ENCODE results near the gene IQGAP2. TPM values are rescaled to one million over a fixed set of nuclear protein-coding genes. Genes with fewer than 3 reads are reported as not detected.

The IQGAP2 gene
- total RNA-seq, 6 experiments from 2014 or later, result 96.4 to 152 (median 123) TPM

DNA sequence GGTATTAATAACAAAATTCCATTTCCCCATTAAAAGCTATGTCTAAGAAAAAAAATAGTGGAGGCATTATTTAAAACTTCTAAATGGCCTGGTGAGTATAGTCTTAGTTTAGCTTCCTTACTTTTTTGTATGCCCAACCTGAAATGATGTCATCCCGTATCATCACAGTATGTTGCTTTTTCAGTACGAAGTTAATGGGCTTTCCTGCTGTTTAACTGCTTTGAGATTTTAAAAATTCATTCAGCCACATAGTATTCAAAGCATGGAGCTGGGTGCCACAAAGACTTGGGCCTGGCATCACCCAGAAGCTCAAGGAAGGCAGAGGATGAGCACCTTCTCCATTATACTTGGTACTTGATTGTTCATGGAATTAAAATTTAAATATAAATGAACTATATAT is 212.7 kb downstream of the IQGAP2 start:
- no peak for ATAC-seq
- WGBS (ENCODE audit: insufficient coverage, low coverage, low lambda C conversion rate, missing lambda C conversion rate), result 74% methylated on average over 2 of the region's 2 CpGs
- no peak for TF ChIP-seq POLR2A (IDR thresholded peaks at IDR 0.05)
- TF ChIP-seq, protein P1, sequence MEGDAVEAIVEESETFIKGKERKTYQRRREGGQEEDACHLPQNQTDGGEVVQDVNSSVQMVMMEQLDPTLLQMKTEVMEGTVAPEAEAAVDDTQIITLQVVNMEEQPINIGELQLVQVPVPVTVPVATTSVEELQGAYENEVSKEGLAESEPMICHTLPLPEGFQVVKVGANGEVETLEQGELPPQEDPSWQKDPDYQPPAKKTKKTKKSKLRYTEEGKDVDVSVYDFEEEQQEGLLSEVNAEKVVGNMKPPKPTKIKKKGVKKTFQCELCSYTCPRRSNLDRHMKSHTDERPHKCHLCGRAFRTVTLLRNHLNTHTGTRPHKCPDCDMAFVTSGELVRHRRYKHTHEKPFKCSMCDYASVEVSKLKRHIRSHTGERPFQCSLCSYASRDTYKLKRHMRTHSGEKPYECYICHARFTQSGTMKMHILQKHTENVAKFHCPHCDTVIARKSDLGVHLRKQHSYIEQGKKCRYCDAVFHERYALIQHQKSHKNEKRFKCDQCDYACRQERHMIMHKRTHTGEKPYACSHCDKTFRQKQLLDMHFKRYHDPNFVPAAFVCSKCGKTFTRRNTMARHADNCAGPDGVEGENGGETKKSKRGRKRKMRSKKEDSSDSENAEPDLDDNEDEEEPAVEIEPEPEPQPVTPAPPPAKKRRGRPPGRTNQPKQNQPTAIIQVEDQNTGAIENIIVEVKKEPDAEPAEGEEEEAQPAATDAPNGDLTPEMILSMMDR (IDR thresholded peaks at IDR 0.05), result no peak
- H3K4me3 ChIP-seq, result no peak overlapping the region
- intact Hi-C loops (cut with DNase I), result no loop called here
- no peak for DNase-seq
- no peak overlapping the region for H3K27ac ChIP-seq
- H3K9me3 ChIP-seq, result no peaks in the 10 kb centered on the region
- H3K36me3 ChIP-seq, result peaks cover 0 to 31% (median 5%) of the 10 kb centered on the region in 4 donors
- H3K4me1 ChIP-seq, result no peaks in the 10 kb centered on the region
- no peaks in the 10 kb centered on the region for H3K27me3 ChIP-seq

- H3K4me3 ChIP-seq, result no peak overlapping the region
- H3K4me1 ChIP-seq, result no peaks in the 10 kb centered on the region
- H3K27me3 ChIP-seq, result no peaks in the 10 kb centered on the region
- intact Hi-C loops (cut with DNase I), result no loop called here
- TF ChIP-seq, protein P1 (IDR thresholded peaks at IDR 0.05), result no peak
- TF ChIP-seq POLR2A (IDR thresholded peaks at IDR 0.05), result no peak
- 89% methylated on average over 2 of the region's 2 CpGs for WGBS (ENCODE audit: insufficient coverage, low coverage, low lambda C conversion rate, missing lambda C conversion rate)
- H3K27ac ChIP-seq, result no peak overlapping the region
- no peak for DNase-seq
- no peak for ATAC-seq
- H3K9me3 ChIP-seq, result no peaks in the 10 kb centered on the region
- H3K36me3 ChIP-seq, result peaks cover 0 to 27% (median 4%) of the 10 kb centered on the region in 4 donors
Measured at GRCh38 chr5:76616206-76616605, 213.1 kb downstream of the IQGAP2 start.

- no peak for TF ChIP-seq POLR2A (IDR thresholded peaks at IDR 0.05)
- TF ChIP-seq, protein P1 (IDR thresholded peaks at IDR 0.05), result no peak
- H3K27ac ChIP-seq, result no peak overlapping the region
- no peaks in the 10 kb centered on the region for H3K4me1 ChIP-seq
- no peak for DNase-seq
- H3K9me3 ChIP-seq, result no peaks in the 10 kb centered on the region
- 63% methylated on average over 4 of the region's 4 CpGs for WGBS (ENCODE audit: insufficient coverage, low coverage, low lambda C conversion rate, missing lambda C conversion rate)
- no peak overlapping the region for H3K4me3 ChIP-seq
- peak in 1 of 4 donors; percentile 23 for ATAC-seq
- no peaks in the 10 kb centered on the region for H3K27me3 ChIP-seq
- intact Hi-C loops (cut with DNase I), result no loop called here
- peaks cover 0 to 17% (median under 1%) of the 10 kb centered on the region in 4 donors for H3K36me3 ChIP-seq
Measured at GRCh38 chr5:76617229-76617628, 214.1 kb downstream of the IQGAP2 start.

DNA sequence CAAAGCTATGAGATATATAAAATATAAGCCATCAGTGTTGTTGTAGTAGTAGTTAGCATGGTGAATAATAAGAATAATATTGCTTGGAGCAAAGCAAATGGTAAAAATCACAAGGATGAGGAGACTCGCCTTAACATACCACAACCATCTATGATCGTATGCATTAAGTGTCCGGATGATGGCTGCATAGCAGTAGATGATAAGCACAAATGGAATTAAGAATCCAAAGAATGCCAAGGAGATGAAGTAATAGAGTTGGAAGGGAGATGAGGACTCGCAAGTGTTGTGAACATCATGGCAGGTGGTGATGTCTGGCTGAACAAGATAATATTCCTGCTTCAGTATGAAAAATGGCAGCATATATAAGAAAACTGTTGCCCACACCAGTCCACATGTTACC is 214.6 kb downstream of the IQGAP2 start:
- TF ChIP-seq POLR2A (IDR thresholded peaks at IDR 0.05), result no peak
- TF ChIP-seq, protein P1 (IDR thresholded peaks at IDR 0.05), result no peak
- 90% methylated on average over 4 of the region's 4 CpGs for WGBS (ENCODE audit: insufficient coverage, low coverage, low lambda C conversion rate, missing lambda C conversion rate)
- ATAC-seq (no peak), DNase-seq (no peak)
- H3K9me3 ChIP-seq, result no peaks in the 10 kb centered on the region
- H3K27ac ChIP-seq, result no peak overlapping the region
- H3K4me3 ChIP-seq, result no peak overlapping the region
- intact Hi-C loops (cut with DNase I), result no loop called here
- no peaks in the 10 kb centered on the region for H3K4me1 ChIP-seq
- peaks cover 0 to 14% (median under 1%) of the 10 kb centered on the region in 4 donors for H3K36me3 ChIP-seq
- H3K27me3 ChIP-seq, result no peaks in the 10 kb centered on the region

- TF ChIP-seq, protein P1 (IDR thresholded peaks at IDR 0.05), result no peak
- no peak for TF ChIP-seq POLR2A (IDR thresholded peaks at IDR 0.05)
- Histone ChIP-seq H3K27ac (no peak overlapping the region), H3K4me3 (no peak overlapping the region), H3K36me3 (peaks cover 0 to 10% (median 0%) of the 10 kb centered on the region in 4 donors), H3K9me3 (no peaks in the 10 kb centered on the region), H3K27me3 (no peaks in the 10 kb centered on the region), H3K4me1 (no peaks in the 10 kb centered on the region)
- intact Hi-C loops (cut with DNase I), result no loop called here
- WGBS (ENCODE audit: insufficient coverage, low coverage, low lambda C conversion rate, missing lambda C conversion rate), result 93% methylated on average over 5 of the region's 5 CpGs
- ATAC-seq, result no peak
- DNase-seq, result no peak
Measured at GRCh38 chr5:76620166-76620565, 217.1 kb downstream of the IQGAP2 start.

All from right lobe of liver (tissue), 6 donors.